Suprapubic skin (tissue), 3 donors: ENCODE measurements around the gene ATP13A3.

Experiments
- POLR2A ChIP-seq, 2 donors: fragments of 450-650 bp; IDR thresholded peaks; one replicate each; pipeline ENCODE4 v1.6.1; 2017; ENCODE audit warnings: antibody characterized with exemption in 2 of 2, mild to moderate bottlenecking in 2 of 2, moderate library complexity in 2 of 2
- TF ChIP-seq, protein P1 (sequence below), 2 donors: fragments of 200-600 bp in 1 of 2; fragments of 450-650 bp in 1 of 2; sonication (generic) in 1 of 2; IDR thresholded peaks; one replicate each; pipeline ENCODE4 v1.5.1; 2016 to 2019; ENCODE audit warnings: antibody characterized with exemption in 2 of 2, mild to moderate bottlenecking in 1 of 2, moderate library complexity in 1 of 2

GRCh38 chr3:194386066-194386465, 100.7 kb downstream of the ATP13A3 start:
- no peak for TF ChIP-seq POLR2A (IDR thresholded peaks at IDR 0.05)
- TF ChIP-seq, protein P1, sequence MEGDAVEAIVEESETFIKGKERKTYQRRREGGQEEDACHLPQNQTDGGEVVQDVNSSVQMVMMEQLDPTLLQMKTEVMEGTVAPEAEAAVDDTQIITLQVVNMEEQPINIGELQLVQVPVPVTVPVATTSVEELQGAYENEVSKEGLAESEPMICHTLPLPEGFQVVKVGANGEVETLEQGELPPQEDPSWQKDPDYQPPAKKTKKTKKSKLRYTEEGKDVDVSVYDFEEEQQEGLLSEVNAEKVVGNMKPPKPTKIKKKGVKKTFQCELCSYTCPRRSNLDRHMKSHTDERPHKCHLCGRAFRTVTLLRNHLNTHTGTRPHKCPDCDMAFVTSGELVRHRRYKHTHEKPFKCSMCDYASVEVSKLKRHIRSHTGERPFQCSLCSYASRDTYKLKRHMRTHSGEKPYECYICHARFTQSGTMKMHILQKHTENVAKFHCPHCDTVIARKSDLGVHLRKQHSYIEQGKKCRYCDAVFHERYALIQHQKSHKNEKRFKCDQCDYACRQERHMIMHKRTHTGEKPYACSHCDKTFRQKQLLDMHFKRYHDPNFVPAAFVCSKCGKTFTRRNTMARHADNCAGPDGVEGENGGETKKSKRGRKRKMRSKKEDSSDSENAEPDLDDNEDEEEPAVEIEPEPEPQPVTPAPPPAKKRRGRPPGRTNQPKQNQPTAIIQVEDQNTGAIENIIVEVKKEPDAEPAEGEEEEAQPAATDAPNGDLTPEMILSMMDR (IDR thresholded peaks at IDR 0.05) = no peak
